Lower leg skin (tissue), 3 donors: ENCODE measurements around the gene RDH14.

ENCODE experiments used
- POLR2A ChIP-seq, 2 donors: fragments of 450-650 bp; IDR thresholded peaks; one replicate each; pipeline ENCODE4 v1.6.1; 2016 to 2017; ENCODE audit warnings: antibody characterized with exemption in 2 of 2, mild to moderate bottlenecking in 1 of 2, moderate library complexity in 1 of 2
- TF ChIP-seq, protein P1 (sequence below), 3 donors: fragments of 450-650 bp; IDR thresholded peaks; one replicate each; pipeline ENCODE4 v1.5.1; 2016; ENCODE audit warnings: antibody characterized with exemption in 3 of 3, mild to moderate bottlenecking in 3 of 3, moderate library complexity in 2 of 3

DNA sequence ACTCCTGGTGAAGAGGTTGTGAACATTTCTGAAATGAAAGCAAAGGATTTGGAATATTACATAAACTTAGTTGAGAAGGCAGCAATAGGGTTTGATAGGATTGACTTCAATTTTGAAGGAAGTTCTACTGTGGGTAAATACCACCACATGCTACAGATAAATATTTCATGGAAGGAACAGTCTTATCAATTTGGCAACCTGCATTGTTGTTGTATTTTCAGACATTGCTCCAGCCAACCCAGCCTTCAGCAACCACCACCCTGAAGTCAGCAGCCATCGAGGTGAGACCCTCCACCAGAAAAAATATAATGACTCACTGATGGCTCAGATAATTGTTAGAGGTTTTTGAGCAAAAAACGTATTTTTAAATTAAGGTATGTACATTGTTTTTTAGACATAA is 10.0 kb downstream of the RDH14 start:
- TF ChIP-seq, protein P1, sequence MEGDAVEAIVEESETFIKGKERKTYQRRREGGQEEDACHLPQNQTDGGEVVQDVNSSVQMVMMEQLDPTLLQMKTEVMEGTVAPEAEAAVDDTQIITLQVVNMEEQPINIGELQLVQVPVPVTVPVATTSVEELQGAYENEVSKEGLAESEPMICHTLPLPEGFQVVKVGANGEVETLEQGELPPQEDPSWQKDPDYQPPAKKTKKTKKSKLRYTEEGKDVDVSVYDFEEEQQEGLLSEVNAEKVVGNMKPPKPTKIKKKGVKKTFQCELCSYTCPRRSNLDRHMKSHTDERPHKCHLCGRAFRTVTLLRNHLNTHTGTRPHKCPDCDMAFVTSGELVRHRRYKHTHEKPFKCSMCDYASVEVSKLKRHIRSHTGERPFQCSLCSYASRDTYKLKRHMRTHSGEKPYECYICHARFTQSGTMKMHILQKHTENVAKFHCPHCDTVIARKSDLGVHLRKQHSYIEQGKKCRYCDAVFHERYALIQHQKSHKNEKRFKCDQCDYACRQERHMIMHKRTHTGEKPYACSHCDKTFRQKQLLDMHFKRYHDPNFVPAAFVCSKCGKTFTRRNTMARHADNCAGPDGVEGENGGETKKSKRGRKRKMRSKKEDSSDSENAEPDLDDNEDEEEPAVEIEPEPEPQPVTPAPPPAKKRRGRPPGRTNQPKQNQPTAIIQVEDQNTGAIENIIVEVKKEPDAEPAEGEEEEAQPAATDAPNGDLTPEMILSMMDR (IDR thresholded peaks at IDR 0.05), result no peak
- TF ChIP-seq POLR2A (IDR thresholded peaks at IDR 0.05), result no peak
